GM19328 (cell line): ENCODE measurements around the gene MRM3.
"Not testable (repeated sequence)": the region's sequence is repeated elsewhere in the genome, so short reads cannot be mapped to it uniquely, and the experiment has no call there.

Experiments
- ATAC-seq: cut with Tn5 transposase; IDR thresholded peaks from one replicate; pipeline ENCODE4 v1.9.1; 2021; ENCODE audit warnings: mild to moderate bottlenecking, moderate library complexity; ENCODE audit not compliant: unreplicated experiment

The MRM3 gene

GRCh38 chr17:814371-814770 is 32.2 kb downstream of the MRM3 start:
- no peak for ATAC-seq

GRCh38 chr17:819251-819650 is 37.1 kb downstream of the MRM3 start:
- no peak for ATAC-seq

- ATAC-seq: no peak
Measured at GRCh38 chr17:823501-823902, 41.3 kb downstream of the MRM3 start.

- ATAC-seq: no peak
Measured at GRCh38 chr17:824378-824777, 42.2 kb downstream of the MRM3 start.

- ATAC-seq: no peak
Measured at GRCh38 chr17:825216-825615, 43.1 kb downstream of the MRM3 start.

- ATAC-seq: no peak
Measured at GRCh38 chr17:826778-827177, 44.6 kb downstream of the MRM3 start.

- ATAC-seq: no peak
Measured at GRCh38 chr17:828761-829160, 46.6 kb downstream of the MRM3 start.

GRCh38 chr17:829614-830013 is 47.5 kb downstream of the MRM3 start:
- ATAC-seq: not testable (repeated sequence)

- ATAC-seq: no peak
Measured at GRCh38 chr17:830381-830780, 48.2 kb downstream of the MRM3 start.

- ATAC-seq: no peak
Measured at GRCh38 chr17:830950-831349, 48.8 kb downstream of the MRM3 start.

GRCh38 chr17:834136-834535 is 52.0 kb downstream of the MRM3 start:
- no peak for ATAC-seq

GRCh38 chr17:835263-835662 is 53.1 kb downstream of the MRM3 start:
- no peak for ATAC-seq

GRCh38 chr17:835721-836120 is 53.6 kb downstream of the MRM3 start:
- ATAC-seq: not testable (repeated sequence)

- no peak for ATAC-seq
Measured at GRCh38 chr17:836151-836550, 54.0 kb downstream of the MRM3 start.

- ATAC-seq: no peak
Measured at GRCh38 chr17:838486-838885, 56.3 kb downstream of the MRM3 start.

GRCh38 chr17:841313-841712 is 59.2 kb downstream of the MRM3 start:
- ATAC-seq: no peak
